NCI-H2196 (cell line): Measurements from ENCODE around the gene BHMT2.

Source experiments
- DNase-seq: peaks from one replicate; lab custom pipeline; 2025; ENCODE audit not compliant: unreplicated experiment; lab: John Stamatoyannopoulos, UW

BHMT2 gene

GRCh38 chr5:79112703-79113058 lies 43.1 kb downstream of the BHMT2 start:
- DNase-seq = no peak

GRCh38 chr5:79119486-79119885 lies 49.9 kb downstream of the BHMT2 start:
- DNase-seq = no peak

- no peak for DNase-seq
Observed at GRCh38 chr5:79120221-79120620, 50.7 kb downstream of the BHMT2 start.

- DNase-seq = no peak
Observed at GRCh38 chr5:79122973-79123372, 53.4 kb downstream of the BHMT2 start.

DNA sequence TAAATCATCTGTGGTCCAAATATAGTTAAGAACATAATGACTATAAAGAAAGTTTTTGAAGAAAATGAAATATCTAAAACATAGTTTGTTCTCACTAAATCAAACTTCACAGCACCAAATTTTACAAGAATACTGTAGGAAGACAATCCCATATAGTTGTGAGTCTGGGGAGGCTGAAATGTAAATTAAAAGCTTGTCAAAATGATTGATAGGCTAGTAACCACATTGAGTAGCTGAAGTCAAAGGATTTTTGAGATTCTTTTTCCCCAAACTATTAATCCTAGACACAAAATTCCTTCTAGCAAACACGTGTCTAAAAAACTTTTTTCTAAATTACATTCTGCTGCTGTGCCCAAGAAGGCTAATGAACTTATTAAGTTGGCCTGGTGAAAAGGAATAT lies 55.0 kb downstream of the BHMT2 start:
- DNase-seq = no peak

DNA sequence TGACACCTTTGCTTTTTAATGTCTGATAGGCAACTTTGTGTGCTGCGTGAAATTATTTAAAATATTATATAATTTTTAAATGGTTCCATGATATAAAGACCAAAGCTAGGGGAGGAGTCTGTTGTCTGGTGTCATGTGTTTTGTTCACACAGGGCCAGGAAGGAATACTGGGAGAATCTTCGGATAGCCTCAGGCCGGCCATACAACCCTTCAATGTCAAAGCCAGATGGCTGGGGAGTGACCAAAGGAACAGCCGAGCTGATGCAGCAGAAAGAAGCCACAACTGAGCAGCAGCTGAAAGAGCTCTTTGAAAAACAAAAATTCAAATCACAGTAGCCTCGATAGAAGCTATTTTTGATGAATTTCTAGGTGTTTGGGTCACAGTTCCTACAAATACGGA lies 61.2 kb downstream of the BHMT2 start:
- DNase-seq = no peak

DNA sequence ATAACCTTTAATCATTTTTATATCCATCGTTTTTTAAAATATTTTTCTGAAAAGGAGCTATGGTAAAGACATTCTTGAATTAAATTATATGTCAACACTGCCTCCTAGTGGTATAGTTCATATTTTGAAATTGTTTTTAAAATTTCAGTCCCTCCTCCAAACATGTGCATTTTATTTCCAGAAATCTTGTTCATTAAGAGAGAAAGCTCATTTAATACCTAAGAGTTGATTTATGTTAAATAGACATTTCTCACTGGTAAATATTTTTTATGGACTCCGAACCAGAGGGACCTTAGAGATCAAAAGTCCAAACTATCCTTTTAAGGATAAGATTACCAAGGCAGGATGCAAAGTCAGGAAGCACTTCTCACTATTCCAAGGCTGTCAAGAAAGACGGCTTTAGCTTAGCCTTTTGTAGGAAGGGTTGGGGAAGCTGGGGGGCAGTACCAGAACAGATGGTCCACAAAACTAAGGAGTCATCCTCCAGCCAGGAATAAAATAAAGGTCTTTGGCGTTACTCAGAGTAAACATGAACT lies 63.6 kb downstream of the BHMT2 start:
- peak; percentile 37 for DNase-seq

GRCh38 chr5:79133657-79134451 lies 64.3 kb downstream of the BHMT2 start:
- DNase-seq = peak; percentile 35

DNA sequence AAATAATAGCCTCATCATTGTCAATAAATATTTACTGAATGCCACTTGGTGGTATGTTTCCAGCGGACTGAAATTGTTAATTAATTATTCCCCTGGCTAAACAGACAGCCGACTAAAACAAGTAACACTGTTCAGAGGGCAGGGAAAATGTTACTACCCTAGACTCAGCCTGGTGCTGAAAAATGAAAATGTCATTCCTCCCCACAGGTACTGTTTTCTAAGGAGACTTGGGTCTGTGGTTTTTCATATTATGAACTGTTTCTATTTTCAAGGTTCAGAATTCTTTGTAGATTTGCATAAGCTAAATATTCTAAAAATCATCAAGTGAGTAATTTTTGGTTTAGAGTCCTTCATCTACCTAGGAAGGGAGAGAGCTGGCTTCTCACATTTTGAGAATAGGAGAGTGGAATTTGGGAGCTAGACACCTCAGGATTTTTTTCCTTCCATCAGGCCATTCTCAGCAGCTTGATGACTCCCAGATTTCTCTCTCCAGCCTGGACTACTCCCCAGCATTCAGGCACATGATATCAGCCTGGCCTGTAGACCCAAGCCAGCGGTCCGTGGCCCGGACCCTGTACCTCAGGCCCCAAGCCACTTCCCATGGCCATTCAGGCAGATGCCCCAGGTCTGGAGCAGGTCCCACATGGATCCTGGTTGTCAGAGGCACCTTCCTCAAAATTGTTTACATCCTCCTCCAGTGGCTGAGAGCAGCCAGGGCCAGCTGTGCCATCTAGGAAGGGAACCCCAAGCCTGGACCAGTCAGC lies 66.4 kb downstream of the BHMT2 start:
- no peak for DNase-seq

GRCh38 chr5:79136618-79137017 lies 67.1 kb downstream of the BHMT2 start:
- DNase-seq = no peak
